Prostate gland (tissue), 2 donors: Measurements from ENCODE around the gene NKAP. TPM values are rescaled to one million over a fixed set of nuclear protein-coding genes. Genes with fewer than 3 reads are reported as not detected.

ENCODE experiments used
- DNase-seq: peaks from one replicate; pipeline ENCODE4 v3.0.0-alpha.2; 2019; ENCODE audit warnings: low spot score
- H3K27ac ChIP-seq, 2 donors: fragments of 200-600 bp; sonication (generic); 2 replicates each; pipeline ENCODE4 v1.5.1; 2017 to 2019
- H3K27me3 ChIP-seq: fragments of 200-600 bp; sonication (generic); replicated peaks from 2 replicates; pipeline ENCODE4 v1.5.1; 2019; ENCODE audit not compliant: insufficient read depth
- H3K36me3 ChIP-seq, 2 donors: fragments of 200-600 bp; sonication (generic); 1 replicate in 1 of 2; 2 replicates in 1 of 2; pipeline versions ENCODE4 v1.5.1 to v1.8.1; 2017 to 2019
- H3K4me1 ChIP-seq: fragments of 200-600 bp; sonication (generic); replicated peaks from 2 replicates; pipeline ENCODE4 v1.5.1; 2019
- H3K4me3 ChIP-seq, 2 donors: fragments of 200-600 bp; sonication (generic); 2 replicates each; pipeline ENCODE4 v1.5.1; 2017 to 2019
- H3K9me3 ChIP-seq: fragments of 200-600 bp; sonication (generic); 2 replicates; pipeline ENCODE4 v1.5.1; 2017
- POLR2A ChIP-seq: fragments of 450-650 bp; IDR thresholded peaks from one replicate; pipeline ENCODE4 v1.6.1; 2016; ENCODE audit warnings: antibody characterized with exemption, mild to moderate bottlenecking
- POLR2AphosphoS5 ChIP-seq: sonication (generic); formaldehyde crosslinking; IDR thresholded peaks from one replicate; pipeline ENCODE4 v1.6.1; 2017; ENCODE audit warnings: antibody characterized with exemption
- WGBS: methylation state at CpG from one replicate; pipeline ENCODE4 v1.1.5; 2018; 5-methylcytosine and 5-hydroxymethylcytosine counted together
- intact Hi-C: fragments of 100-400 bp; cut with DNase I; formaldehyde crosslinking; loops from one replicate; pipeline ENCODE4 v1.14.2; 2022
- total RNA-seq, 2 donors: library from RNA; depleted of rRNA; stranded (reverse); fragments of >200 nt; gene quantifications; one replicate each; pipeline ENCODE4 v1.1.0, GENCODE V29; 2016
- TF ChIP-seq, protein P1 (sequence below), 4 experiments: fragments of 200-600 bp in 2 of 4; fragments of 450-650 bp in 2 of 4; sonication (generic) in 2 of 4; IDR thresholded peaks; 1 replicate in 3 of 4; 2 replicates in 1 of 4; pipeline ENCODE4 v1.5.1; 2016 to 2019; ENCODE audit warnings: antibody characterized with exemption in 4 of 4, mild to moderate bottlenecking in 2 of 4, moderate library complexity in 2 of 4

The NKAP gene
- total RNA-seq, 2 donors from 2014 or later, result 6.4 to 12.0 TPM

DNA sequence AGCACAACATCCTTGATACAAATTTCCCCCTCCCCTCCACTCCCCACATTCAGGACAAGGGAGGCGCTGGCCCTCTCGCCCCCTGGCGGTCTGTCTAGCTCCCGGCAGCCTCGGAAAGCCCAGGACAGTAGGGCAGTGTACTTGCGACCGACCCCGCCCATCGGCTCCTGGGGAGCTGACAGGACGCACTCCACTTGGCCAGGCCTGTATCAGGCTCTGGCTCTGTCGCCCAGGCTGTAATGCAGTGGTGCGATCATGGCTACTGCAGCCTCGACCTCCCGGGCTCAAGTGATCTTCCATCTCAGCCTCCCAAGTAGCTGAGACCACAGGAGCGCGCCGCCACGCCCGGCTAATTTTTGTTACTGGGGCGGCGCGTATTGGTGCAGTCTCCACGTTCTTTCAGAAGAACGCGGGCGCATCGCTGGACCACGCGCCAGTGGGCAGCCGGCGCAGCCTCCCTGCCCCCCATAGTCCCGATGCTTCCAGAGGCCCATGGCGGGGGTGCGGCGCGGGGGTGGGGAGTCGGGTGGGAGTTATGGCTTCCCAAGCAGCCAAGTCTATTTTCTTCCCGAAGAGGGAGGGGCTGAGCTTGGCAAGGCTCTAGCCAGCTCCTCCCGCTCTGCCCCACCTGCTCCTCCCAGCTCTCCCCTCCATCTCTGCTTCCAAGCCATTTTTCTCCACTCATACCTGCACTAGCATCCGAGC is 55.7 kb downstream of the NKAP start:
- no peaks in the 10 kb centered on the region for H3K4me1 ChIP-seq
- H3K9me3 ChIP-seq, result no peaks in the 10 kb centered on the region
- TF ChIP-seq POLR2A (no peak), POLR2AphosphoS5 (no peak)
- TF ChIP-seq, protein P1, sequence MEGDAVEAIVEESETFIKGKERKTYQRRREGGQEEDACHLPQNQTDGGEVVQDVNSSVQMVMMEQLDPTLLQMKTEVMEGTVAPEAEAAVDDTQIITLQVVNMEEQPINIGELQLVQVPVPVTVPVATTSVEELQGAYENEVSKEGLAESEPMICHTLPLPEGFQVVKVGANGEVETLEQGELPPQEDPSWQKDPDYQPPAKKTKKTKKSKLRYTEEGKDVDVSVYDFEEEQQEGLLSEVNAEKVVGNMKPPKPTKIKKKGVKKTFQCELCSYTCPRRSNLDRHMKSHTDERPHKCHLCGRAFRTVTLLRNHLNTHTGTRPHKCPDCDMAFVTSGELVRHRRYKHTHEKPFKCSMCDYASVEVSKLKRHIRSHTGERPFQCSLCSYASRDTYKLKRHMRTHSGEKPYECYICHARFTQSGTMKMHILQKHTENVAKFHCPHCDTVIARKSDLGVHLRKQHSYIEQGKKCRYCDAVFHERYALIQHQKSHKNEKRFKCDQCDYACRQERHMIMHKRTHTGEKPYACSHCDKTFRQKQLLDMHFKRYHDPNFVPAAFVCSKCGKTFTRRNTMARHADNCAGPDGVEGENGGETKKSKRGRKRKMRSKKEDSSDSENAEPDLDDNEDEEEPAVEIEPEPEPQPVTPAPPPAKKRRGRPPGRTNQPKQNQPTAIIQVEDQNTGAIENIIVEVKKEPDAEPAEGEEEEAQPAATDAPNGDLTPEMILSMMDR (IDR thresholded peaks at IDR 0.05), result no peak
- no peak overlapping the region for H3K4me3 ChIP-seq
- 27% methylated on average over 7 of the region's 40 CpGs for WGBS
- no peaks in the 10 kb centered on the region for H3K27me3 ChIP-seq
- no peaks in the 10 kb centered on the region for H3K36me3 ChIP-seq
- intact Hi-C loops, result no loop called here
- H3K27ac ChIP-seq, result no peak overlapping the region
- DNase-seq, result peak; percentile 4

DNA sequence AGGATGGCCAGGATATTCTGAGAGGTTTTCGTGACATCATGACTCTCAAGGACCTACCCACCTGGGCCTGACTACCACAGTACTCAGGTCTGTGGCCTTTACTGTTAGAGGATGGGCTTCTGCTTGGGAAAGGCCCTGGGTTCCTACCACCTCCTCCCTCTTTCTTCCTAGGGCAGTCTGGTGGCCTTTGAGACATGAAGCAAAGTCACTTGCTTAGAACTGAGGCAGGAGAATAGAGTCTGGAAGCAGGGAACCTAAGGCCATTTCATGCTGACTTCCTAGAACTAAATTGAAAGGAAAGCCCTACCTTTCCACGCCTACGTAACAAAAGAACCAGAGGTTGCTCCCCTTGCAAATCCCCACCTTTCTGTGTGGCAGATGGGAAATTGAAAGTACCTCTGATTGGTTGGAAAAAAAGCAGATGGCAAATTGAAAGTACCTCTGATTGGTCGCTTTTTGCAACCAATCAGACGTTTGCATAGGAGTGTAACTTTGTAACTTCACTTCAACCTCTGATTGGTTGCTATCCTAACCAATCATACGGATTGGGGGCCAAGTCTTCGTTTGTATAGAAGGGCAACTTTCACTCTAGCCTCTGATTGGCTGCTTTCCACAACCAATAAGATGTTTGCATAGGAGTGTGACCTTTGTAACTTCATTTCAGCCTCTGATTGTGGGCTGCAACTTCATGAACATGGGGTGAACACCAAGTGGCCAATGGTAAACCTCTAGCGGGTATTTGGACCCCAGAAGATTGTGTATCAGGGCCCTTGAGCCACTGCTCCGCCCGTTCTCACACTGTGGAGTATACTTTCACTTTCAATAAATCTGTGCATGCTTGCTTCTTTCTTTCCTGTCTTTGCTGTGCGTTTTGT is 57.8 kb downstream of the NKAP start:
- WGBS, result 87% methylated on average over 11 of the region's 11 CpGs
- Histone ChIP-seq H3K4me1 (no peaks in the 10 kb centered on the region), H3K36me3 (no peaks in the 10 kb centered on the region), H3K4me3 (no peak overlapping the region), H3K9me3 (no peaks in the 10 kb centered on the region), H3K27ac (no peak overlapping the region), H3K27me3 (no peaks in the 10 kb centered on the region)
- intact Hi-C loops, result no loop called here
- no peak for DNase-seq
- no peak for TF ChIP-seq POLR2A
- TF ChIP-seq, protein P1 (IDR thresholded peaks at IDR 0.05), result no peak
- TF ChIP-seq POLR2AphosphoS5, result no peak

GRCh38 chrX:119880552-119881437 is 62.8 kb downstream of the NKAP start:
- DNase-seq, result peak; percentile 4
- Histone ChIP-seq H3K36me3 (no peaks in the 10 kb centered on the region), H3K4me3 (no peak overlapping the region), H3K27me3 (no peaks in the 10 kb centered on the region), H3K9me3 (no peaks in the 10 kb centered on the region), H3K27ac (no peak overlapping the region), H3K4me1 (no peaks in the 10 kb centered on the region)
- WGBS, result 52% methylated on average over 11 of the region's 11 CpGs
- no peak for TF ChIP-seq POLR2A
- no peak for TF ChIP-seq POLR2AphosphoS5
- TF ChIP-seq, protein P1 (IDR thresholded peaks at IDR 0.05), result peak in 2 of 4 experiments; percentile 31 to 47
- intact Hi-C loops, result no loop called here

DNA sequence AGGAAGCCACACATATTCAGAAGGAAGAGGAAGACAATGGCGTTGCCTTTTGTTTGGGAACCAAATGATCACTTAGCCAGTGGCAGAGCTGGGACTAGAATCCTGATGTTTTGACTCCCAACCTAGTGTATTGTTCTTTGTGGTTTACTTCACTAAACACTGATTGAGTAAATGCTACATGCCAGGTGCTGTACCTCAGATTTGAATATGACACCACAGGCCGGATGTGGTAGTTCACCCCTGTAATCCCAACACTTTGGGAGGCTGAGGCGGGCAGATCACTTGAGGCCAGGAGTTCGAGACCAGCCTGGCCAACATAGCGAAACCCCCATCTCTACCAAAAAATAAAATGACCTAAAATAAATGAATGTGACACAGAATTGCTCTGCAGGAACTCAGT is 63.5 kb downstream of the NKAP start:
- H3K27me3 ChIP-seq, result no peaks in the 10 kb centered on the region
- H3K4me3 ChIP-seq, result no peak overlapping the region

More for the DNA sequence above, 63.5 kb downstream of the NKAP start:
- WGBS, result 85% methylated on average over 4 of the region's 5 CpGs
- Histone ChIP-seq H3K4me1 (no peaks in the 10 kb centered on the region), H3K9me3 (no peaks in the 10 kb centered on the region), H3K36me3 (no peaks in the 10 kb centered on the region), H3K27ac (no peak overlapping the region)
- intact Hi-C loops, result no loop called here
- TF ChIP-seq, protein P1 (IDR thresholded peaks at IDR 0.05), result no peak
- TF ChIP-seq POLR2A (no peak), POLR2AphosphoS5 (no peak)
- no peak for DNase-seq
